HEK293 (cell line): ENCODE measurements around the gene GNL2.
A peak's percentile ranks its signal among the peaks of the same experiment; 100 is the strongest.

Experiments
- CTCF ChIA-PET: fragments of 350-600 bp; formaldehyde crosslinking; extraction: SDS; loops from one replicate; lab custom pipeline; 2021; ENCODE audit warnings: antibody characterized with exemption; lab: Yijun Ruan, JAX
- POLR2A ChIA-PET: fragments of 300-600 bp; formaldehyde crosslinking; extraction: SDS; loops from one replicate; lab custom pipeline; 2020; ENCODE audit warnings: antibody characterized with exemption, inconsistent platforms; lab: Yijun Ruan, JAX
- H3K27ac ChIP-seq: fragments of 200-500 bp; sonication (Bioruptor generic); 2 replicates; pipeline ENCODE4 v1.5.1; 2014; ENCODE audit warnings: low read depth, low read length, control low read depth, inconsistent platforms; ENCODE audit errors: extremely low read depth
- H3K36me3 ChIP-seq, 2 experiments: fragments of 200-500 bp in 1 of 2; sonication (Bioruptor generic) in 1 of 2; 1 replicate in 1 of 2; 2 replicates in 1 of 2; pipeline ENCODE4 v1.5.1; 2014 to 2017; ENCODE audit warnings: inconsistent platforms in 2 of 2, low read length in 2 of 2; ENCODE audit not compliant: control insufficient read depth in 2 of 2, insufficient read depth in 1 of 2
- H3K4me1 ChIP-seq: fragments of 200-500 bp; sonication (Bioruptor generic); 2 replicates; pipeline ENCODE4 v1.5.1; 2014; ENCODE audit warnings: mild to moderate bottlenecking, low read length, inconsistent platforms; ENCODE audit not compliant: control insufficient read depth, insufficient read depth
- H3K4me3 ChIP-seq: 2 replicates; pipeline ENCODE4 v1.5.1; 2011; ENCODE audit warnings: low read depth, mild to moderate bottlenecking, control low read depth, low read length, moderate library complexity
- H3K9me3 ChIP-seq: fragments of 200-500 bp; sonication (Bioruptor generic); 2 replicates; pipeline ENCODE4 v1.5.1; 2014; ENCODE audit warnings: low read depth, low read length, inconsistent platforms; ENCODE audit not compliant: control insufficient read depth, insufficient read depth
- EGR2 ChIP-seq: fragments of 450-650 bp; formaldehyde crosslinking; IDR thresholded peaks from 2 replicates; pipeline ENCODE4 v1.5.1; 2016; ENCODE audit warnings: low read depth, missing biosample characterization, missing genetic modification characterization
- HOXA7 ChIP-seq: sonication (generic); formaldehyde crosslinking; IDR thresholded peaks from 2 replicates; pipeline ENCODE4 v1.8.1; 2022; ENCODE audit warnings: missing genetic modification reagents, borderline replicate concordance
- IKZF3 ChIP-seq: fragments of 450-650 bp; IDR thresholded peaks from 2 replicates; pipeline ENCODE4 v1.5.0; 2018; ENCODE audit warnings: missing biosample characterization, mild to moderate bottlenecking, missing genetic modification characterization, moderate library complexity
- KLF1 ChIP-seq: fragments of 450-650 bp; formaldehyde crosslinking; IDR thresholded peaks from 2 replicates; pipeline ENCODE4 v1.5.1; 2016; ENCODE audit warnings: missing biosample characterization, missing genetic modification characterization
- KLF9 ChIP-seq: fragments of 450-650 bp; formaldehyde crosslinking; IDR thresholded peaks from 2 replicates; pipeline ENCODE4 v1.5.1; 2016; ENCODE audit warnings: missing biosample characterization, missing genetic modification characterization, low read depth
- SP2 ChIP-seq: fragments of 450-650 bp; formaldehyde crosslinking; IDR thresholded peaks from 2 replicates; pipeline ENCODE4 v1.5.1; 2016; ENCODE audit warnings: missing biosample characterization, missing genetic modification characterization
- SP3 ChIP-seq: fragments of 450-650 bp; formaldehyde crosslinking; IDR thresholded peaks from 2 replicates; pipeline ENCODE4 v1.5.1; 2016; ENCODE audit warnings: missing biosample characterization, missing genetic modification characterization
- SP7 ChIP-seq: fragments of 450-650 bp; formaldehyde crosslinking; IDR thresholded peaks from 2 replicates; pipeline ENCODE4 v1.5.1; 2016; ENCODE audit warnings: missing biosample characterization, missing genetic modification characterization
- TCF7L2 ChIP-seq: IDR thresholded peaks from 2 replicates; pipeline ENCODE4 v1.6.1; 2011; ENCODE audit warnings: low read depth, mild to moderate bottlenecking, inconsistent platforms, low read length, moderate library complexity, borderline replicate concordance
- ZBTB21 ChIP-seq: fragments of 450-650 bp; formaldehyde crosslinking; IDR thresholded peaks from 2 replicates; pipeline ENCODE4 v1.5.1; 2017; ENCODE audit warnings: missing biosample characterization, missing genetic modification characterization
- ZFHX2 ChIP-seq: fragments of 450-650 bp; formaldehyde crosslinking; conservative IDR thresholded peaks from 2 replicates; pipeline ENCODE4 v1.5.1; 2016; ENCODE audit warnings: missing biosample characterization, missing genetic modification characterization
- ZNF169 ChIP-seq: fragments of 450-650 bp; formaldehyde crosslinking; IDR thresholded peaks from 2 replicates; pipeline ENCODE4 v1.5.1; 2016; ENCODE audit warnings: missing biosample characterization, missing genetic modification characterization
- ZNF214 ChIP-seq: fragments of 450-650 bp; formaldehyde crosslinking; IDR thresholded peaks from 2 replicates; pipeline ENCODE4 v1.5.1; 2017; ENCODE audit warnings: missing biosample characterization, mild to moderate bottlenecking, missing genetic modification characterization, borderline replicate concordance
- ZNF221 ChIP-seq: fragments of 450-650 bp; formaldehyde crosslinking; IDR thresholded peaks from 2 replicates; pipeline ENCODE4 v1.5.1; 2017; ENCODE audit warnings: missing biosample characterization, missing genetic modification characterization, borderline replicate concordance
- ZNF223 ChIP-seq: fragments of 450-650 bp; formaldehyde crosslinking; IDR thresholded peaks from 2 replicates; pipeline ENCODE4 v1.5.1; 2016; ENCODE audit warnings: missing biosample characterization, missing genetic modification characterization
- ZNF302 ChIP-seq: fragments of 450-650 bp; formaldehyde crosslinking; IDR thresholded peaks from 2 replicates; pipeline ENCODE4 v1.5.1; 2016; ENCODE audit warnings: missing biosample characterization, missing genetic modification characterization, low read depth
- ZNF521 ChIP-seq: fragments of 450-650 bp; formaldehyde crosslinking; IDR thresholded peaks from 2 replicates; pipeline ENCODE4 v1.5.1; 2017; ENCODE audit warnings: missing biosample characterization, mild to moderate bottlenecking, missing genetic modification characterization
- ZNF785 ChIP-seq: fragments of 450-650 bp; formaldehyde crosslinking; IDR thresholded peaks from 2 replicates; pipeline ENCODE4 v1.5.1; 2016; ENCODE audit warnings: missing biosample characterization, missing genetic modification characterization
- TF ChIP-seq, protein P1 (sequence below): fragments of 450-650 bp; formaldehyde crosslinking; IDR thresholded peaks from 2 replicates; pipeline ENCODE4 v1.5.1; 2016; ENCODE audit warnings: missing biosample characterization, missing genetic modification characterization
- TF ChIP-seq, protein P2 (sequence below): fragments of 450-650 bp; formaldehyde crosslinking; IDR thresholded peaks from 2 replicates; pipeline ENCODE4 v1.5.1; 2017; ENCODE audit warnings: missing biosample characterization, missing genetic modification characterization
- TF ChIP-seq, protein P3 (sequence below): fragments of 450-650 bp; formaldehyde crosslinking; IDR thresholded peaks from 2 replicates; pipeline ENCODE4 v1.5.1; 2017; ENCODE audit warnings: missing biosample characterization, missing genetic modification characterization
- TF ChIP-seq, protein P4 (sequence below): fragments of 450-650 bp; formaldehyde crosslinking; IDR thresholded peaks from 2 replicates; pipeline ENCODE4 v1.5.1; 2016; ENCODE audit warnings: missing biosample characterization, missing genetic modification characterization

GNL2 gene

DNA sequence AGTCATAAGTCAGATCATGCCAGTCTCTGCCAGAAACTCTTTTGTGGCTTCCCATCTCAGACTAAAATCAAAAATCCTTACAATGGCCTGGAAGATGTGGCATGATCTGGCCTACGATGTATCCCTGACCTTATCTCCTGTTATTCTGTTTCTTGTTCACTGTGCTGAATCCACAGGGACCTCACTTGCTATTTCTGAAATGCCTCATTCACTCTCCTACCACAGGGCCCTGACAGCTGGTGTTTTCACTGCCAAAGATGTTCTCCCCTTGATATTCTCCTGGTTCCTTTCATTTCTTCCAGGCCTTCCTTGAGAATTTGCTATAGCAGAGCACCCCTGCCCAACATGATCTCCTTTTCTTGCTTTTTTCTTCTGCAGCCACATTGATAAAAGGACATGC is 37.3 kb downstream of the GNL2 start (continued):
- no peak for TF ChIP-seq ZNF221 (tag by site-specific recombination)
- TF ChIP-seq ZNF302 (tag by site-specific recombination): no peak
- no peak for TF ChIP-seq ZNF223
- TF ChIP-seq ZNF785 (tag by site-specific recombination): no peak
- no peak for TF ChIP-seq ZNF521
- TF ChIP-seq ZNF214 (tag by site-specific recombination): no peak

DNA sequence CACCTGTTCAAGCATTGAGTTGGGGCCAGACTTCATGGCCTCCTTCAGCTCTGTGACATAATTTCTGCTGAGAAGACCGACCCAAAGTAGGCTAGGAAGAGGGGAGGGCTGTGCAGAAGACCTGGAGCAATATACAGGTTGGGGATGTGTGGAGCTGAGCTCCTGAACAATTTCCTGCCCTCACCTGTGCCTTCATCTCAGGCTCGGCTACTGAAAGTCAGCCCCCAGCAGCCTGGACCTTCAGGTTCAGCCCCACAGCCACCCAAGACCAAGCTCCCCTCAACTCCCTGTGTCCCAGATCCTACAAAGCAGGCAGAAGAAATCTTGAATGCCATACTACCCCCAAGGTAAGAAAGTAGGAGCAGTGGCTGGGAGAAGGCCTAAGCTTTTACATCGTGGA is 38.3 kb downstream of the GNL2 start:
- Histone ChIP-seq H3K27ac (no peak overlapping the region), H3K9me3 (no peaks in the 10 kb centered on the region), H3K36me3 (peaks cover 0 to 18% of the 10 kb centered on the region in 2 experiments; a peak in 2 of 3 replicates), H3K4me3 (no peak overlapping the region), H3K4me1 (peaks cover 4% of the 10 kb centered on the region; the same call in 1 of the 2 replicates)
- TF ChIP-seq, protein P1, sequence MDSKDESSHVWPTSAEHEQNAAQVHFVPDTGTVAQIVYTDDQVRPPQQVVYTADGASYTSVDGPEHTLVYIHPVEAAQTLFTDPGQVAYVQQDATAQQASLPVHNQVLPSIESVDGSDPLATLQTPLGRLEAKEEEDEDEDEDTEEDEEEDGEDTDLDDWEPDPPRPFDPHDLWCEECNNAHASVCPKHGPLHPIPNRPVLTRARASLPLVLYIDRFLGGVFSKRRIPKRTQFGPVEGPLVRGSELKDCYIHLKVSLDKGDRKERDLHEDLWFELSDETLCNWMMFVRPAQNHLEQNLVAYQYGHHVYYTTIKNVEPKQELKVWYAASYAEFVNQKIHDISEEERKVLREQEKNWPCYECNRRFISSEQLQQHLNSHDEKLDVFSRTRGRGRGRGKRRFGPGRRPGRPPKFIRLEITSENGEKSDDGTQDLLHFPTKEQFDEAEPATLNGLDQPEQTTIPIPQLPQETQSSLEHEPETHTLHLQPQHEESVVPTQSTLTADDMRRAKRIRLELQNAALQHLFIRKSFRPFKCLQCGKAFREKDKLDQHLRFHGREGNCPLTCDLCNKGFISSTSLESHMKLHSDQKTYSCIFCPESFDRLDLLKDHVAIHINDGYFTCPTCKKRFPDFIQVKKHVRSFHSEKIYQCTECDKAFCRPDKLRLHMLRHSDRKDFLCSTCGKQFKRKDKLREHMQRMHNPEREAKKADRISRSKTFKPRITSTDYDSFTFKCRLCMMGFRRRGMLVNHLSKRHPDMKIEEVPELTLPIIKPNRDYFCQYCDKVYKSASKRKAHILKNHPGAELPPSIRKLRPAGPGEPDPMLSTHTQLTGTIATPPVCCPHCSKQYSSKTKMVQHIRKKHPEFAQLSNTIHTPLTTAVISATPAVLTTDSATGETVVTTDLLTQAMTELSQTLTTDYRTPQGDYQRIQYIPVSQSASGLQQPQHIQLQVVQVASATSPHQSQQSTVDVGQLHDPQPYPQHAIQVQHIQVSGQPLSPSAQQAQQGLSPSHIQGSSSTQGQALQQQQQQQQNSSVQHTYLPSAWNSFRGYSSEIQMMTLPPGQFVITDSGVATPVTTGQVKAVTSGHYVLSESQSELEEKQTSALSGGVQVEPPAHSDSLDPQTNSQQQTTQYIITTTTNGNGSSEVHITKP (tag by site-specific recombination): peak; percentile 62
- TF ChIP-seq, protein P2, sequence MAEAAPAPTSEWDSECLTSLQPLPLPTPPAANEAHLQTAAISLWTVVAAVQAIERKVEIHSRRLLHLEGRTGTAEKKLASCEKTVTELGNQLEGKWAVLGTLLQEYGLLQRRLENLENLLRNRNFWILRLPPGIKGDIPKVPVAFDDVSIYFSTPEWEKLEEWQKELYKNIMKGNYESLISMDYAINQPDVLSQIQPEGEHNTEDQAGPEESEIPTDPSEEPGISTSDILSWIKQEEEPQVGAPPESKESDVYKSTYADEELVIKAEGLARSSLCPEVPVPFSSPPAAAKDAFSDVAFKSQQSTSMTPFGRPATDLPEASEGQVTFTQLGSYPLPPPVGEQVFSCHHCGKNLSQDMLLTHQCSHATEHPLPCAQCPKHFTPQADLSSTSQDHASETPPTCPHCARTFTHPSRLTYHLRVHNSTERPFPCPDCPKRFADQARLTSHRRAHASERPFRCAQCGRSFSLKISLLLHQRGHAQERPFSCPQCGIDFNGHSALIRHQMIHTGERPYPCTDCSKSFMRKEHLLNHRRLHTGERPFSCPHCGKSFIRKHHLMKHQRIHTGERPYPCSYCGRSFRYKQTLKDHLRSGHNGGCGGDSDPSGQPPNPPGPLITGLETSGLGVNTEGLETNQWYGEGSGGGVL (tag by site-specific recombination): no peak
- no peak for TF ChIP-seq HOXA7 (CRISPR knock-in tag)
- ChIA-PET POLR2A (no interaction called here), CTCF (interaction anchor here (1.3 kb wide), 1 partner anchor 125 kb away, joined by 5 read pairs; no protein-coding TSS in a partner anchor)

DNA sequence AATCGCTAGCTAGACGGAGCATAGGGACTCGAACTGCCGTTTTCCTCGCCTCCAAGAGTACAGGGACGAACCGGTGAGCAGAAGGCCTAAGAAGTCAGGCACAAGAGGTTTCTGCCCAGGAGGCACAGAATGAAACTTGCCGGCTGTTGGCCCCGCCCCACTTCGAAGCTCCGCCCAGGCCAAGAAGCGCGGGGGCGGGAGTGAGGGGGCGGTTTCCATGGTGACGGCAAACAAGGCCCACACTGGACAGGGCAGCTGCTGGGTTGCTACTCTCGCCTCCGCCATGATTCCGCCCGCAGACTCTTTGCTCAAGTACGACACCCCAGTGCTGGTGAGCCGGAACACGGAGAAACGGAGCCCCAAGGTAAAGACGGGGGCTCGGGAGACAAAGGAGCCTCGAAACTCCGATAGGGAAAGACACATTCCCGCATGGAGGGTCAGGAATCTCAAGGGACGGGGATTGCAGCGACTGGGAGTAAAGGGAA is 39.0 kb downstream of the GNL2 start, which contains the start of gene DNALI1:
Gene DNALI1 (plus strand): TSS at position 229 of the 485 bp plus-strand sequence. CDS start 55 bp downstream, at position 284.
- Histone ChIP-seq H3K4me3 (peak within 1 kb of the TSS; percentile 2), H3K36me3 (peaks cover 0 to 18% of the 10 kb centered on the region in 2 experiments; a peak in 2 of 3 replicates), H3K4me1 (peaks cover 4% of the 10 kb centered on the region; the same call in 1 of the 2 replicates), H3K9me3 (no peaks in the 10 kb centered on the region), H3K27ac (no peak within 1 kb of the TSS)
- TF ChIP-seq TCF7L2: no peak
- peak; percentile 40 for TF ChIP-seq SP2 (tag by site-specific recombination)
- TF ChIP-seq KLF1 (tag by site-specific recombination): no peak
- TF ChIP-seq, protein P3, sequence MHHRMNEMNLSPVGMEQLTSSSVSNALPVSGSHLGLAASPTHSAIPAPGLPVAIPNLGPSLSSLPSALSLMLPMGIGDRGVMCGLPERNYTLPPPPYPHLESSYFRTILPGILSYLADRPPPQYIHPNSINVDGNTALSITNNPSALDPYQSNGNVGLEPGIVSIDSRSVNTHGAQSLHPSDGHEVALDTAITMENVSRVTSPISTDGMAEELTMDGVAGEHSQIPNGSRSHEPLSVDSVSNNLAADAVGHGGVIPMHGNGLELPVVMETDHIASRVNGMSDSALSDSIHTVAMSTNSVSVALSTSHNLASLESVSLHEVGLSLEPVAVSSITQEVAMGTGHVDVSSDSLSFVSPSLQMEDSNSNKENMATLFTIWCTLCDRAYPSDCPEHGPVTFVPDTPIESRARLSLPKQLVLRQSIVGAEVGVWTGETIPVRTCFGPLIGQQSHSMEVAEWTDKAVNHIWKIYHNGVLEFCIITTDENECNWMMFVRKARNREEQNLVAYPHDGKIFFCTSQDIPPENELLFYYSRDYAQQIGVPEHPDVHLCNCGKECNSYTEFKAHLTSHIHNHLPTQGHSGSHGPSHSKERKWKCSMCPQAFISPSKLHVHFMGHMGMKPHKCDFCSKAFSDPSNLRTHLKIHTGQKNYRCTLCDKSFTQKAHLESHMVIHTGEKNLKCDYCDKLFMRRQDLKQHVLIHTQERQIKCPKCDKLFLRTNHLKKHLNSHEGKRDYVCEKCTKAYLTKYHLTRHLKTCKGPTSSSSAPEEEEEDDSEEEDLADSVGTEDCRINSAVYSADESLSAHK (tag by site-specific recombination): peak; percentile 58; the same call in 1 of the 2 replicates
- peak; percentile 50; the same call in 1 of the 2 replicates for TF ChIP-seq IKZF3
- peak; percentile 94 for TF ChIP-seq ZFHX2 (tag by site-specific recombination)
- TF ChIP-seq SP7: no peak
- 0 out of 2 replicates have a peak, but pooled peaks have one; percentile 12 for TF ChIP-seq KLF9 (tag by site-specific recombination)
- TF ChIP-seq SP3 (tag by site-specific recombination): peak; percentile 29; the same call in 1 of the 2 replicates
- TF ChIP-seq ZNF169 (tag by site-specific recombination): no peak
- peak; percentile 94 for TF ChIP-seq EGR2 (tag by site-specific recombination)
- TF ChIP-seq, protein P4, sequence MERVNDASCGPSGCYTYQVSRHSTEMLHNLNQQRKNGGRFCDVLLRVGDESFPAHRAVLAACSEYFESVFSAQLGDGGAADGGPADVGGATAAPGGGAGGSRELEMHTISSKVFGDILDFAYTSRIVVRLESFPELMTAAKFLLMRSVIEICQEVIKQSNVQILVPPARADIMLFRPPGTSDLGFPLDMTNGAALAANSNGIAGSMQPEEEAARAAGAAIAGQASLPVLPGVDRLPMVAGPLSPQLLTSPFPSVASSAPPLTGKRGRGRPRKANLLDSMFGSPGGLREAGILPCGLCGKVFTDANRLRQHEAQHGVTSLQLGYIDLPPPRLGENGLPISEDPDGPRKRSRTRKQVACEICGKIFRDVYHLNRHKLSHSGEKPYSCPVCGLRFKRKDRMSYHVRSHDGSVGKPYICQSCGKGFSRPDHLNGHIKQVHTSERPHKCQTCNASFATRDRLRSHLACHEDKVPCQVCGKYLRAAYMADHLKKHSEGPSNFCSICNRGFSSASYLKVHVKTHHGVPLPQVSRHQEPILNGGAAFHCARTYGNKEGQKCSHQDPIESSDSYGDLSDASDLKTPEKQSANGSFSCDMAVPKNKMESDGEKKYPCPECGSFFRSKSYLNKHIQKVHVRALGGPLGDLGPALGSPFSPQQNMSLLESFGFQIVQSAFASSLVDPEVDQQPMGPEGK: peak; percentile 42
- TF ChIP-seq ZBTB21 (tag by site-specific recombination): no peak
- ChIA-PET CTCF (interaction anchor here (0.6 to 1.3 kb wide), 2 partner anchors 41 to 126 kb away, joined by 3 to 5 read pairs; no protein-coding TSS in a partner anchor), POLR2A (interaction anchor here (0.6 to 0.8 kb wide), 2 partner anchors 39 to 407 kb away, joined by 3 to 7 read pairs; partner anchors contain the start of gene GNL2)
